ENCODE measurements around the gene NCAM2.

NCAM2 gene

DNA sequence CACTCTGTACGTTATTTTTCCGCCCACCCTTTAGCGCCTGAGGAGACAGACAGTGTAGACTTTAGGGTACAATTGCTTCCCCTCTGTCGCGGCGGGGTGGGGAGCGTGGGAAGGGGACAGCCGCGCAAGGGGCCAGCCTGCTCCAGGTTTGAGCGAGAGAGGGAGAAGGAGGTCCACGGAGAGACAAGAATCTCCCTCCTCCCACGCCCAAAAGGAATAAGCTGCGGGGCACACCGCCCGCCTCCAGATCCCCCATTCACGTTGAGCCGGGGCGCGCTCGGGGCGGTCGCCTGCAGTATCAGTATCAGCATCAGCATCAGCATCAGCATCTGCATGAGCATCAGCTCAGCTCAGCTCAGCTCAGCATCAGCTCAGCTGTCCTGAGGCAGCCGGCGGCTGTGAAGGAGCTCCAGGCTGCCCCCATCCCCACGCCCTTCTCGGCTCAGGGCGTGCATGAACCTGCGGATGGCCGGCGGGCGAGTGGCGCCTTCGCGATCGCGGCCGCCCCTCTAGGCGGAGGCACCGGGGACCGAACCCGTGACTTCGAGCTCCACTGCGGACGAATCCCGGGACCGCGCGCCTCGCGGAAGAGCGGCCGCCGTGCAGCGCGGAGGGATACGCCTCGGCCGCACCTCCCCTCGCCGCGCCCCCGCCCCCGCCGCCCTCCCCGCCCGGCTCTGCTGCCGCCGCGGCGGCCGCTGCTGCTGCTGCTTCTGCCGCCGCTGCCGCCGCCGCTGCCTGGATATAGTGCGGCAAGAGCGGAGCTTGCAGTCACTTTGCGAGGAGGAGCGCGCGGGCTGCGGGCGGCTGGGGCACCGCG is at the start of gene NCAM2:
Gene NCAM2 (plus strand): TSS at position 774 of the 820 bp plus-strand sequence.
- peak; percentile 76 to 93 (median 85) for DNase-seq

DNA sequence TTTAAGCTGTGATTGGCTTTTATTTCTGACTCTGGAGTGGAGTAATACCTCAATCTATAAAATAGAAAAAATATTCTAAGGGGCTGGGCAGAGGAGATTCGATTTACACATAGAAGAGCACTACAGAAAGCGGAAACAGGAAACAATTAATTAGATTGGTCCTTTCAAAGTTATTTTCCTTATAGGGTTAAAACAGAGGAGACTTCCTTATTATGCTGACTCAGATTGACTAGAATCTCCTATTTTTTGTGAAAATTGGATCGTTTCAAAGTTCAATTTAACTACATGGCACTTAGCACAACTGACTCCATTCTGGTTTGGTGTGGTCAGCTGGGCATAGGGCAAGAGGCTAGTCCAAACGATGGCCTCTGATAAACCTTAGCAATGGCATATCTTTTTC is 48.3 kb upstream of the NCAM2 start:
- no peak for DNase-seq

DNA sequence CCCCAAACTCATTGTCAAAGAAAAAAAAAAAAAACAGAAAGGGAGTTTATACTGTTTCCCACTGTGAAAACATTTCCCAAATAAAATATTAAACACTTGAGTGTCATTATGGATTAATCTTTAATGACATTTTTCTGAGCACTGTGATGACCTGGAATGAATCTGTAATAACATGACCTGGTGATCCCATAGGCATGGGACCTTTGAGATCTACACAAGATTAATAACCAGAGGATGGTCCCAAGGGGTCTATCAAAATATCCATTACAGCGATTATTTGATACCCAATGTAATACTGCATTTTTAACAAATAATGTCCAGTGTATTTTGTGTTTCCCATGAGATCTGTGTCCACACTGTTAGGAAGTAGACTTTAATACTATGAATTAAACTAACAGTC is 32.4 kb upstream of the NCAM2 start:
- DNase-seq = no peak

DNA sequence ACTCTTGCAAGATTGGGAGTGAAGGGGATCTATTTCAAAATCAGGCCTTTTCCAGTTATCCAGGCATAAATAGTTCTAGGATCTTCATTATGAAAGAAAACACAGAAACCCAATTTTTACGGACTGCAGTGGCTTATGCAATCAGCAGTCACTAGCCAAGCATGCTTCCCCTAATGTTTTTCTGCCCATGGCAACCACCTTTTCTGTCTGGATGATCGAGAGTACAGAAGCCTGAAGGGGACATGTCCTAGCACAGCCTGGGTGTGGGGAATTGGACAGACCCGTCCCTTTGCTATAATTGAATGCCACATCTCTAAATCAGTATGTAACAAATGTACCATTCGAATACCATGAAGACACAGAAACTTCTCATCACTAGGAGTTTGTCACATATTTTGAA is 29.8 kb upstream of the NCAM2 start:
- no peak for DNase-seq

DNA sequence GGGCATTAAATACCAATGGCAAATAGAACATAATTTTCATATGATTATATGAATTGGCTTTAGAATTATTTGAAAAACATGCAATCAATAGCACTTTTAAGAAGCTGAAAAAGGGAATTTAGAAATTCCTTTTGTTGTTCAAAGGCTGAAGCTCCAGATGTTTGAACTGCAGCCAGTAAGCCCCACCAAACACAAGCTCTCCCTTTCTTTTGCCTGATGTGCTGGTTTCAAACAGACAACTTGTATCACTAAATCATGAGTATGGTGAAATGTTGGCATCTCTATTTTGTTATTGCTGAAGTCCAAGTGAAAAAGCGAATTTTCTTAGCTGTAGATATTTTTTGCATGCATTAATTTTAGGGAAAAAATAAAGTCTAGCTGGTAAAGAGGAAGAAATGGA is 27.5 kb upstream of the NCAM2 start:
- DNase-seq = no peak

DNA sequence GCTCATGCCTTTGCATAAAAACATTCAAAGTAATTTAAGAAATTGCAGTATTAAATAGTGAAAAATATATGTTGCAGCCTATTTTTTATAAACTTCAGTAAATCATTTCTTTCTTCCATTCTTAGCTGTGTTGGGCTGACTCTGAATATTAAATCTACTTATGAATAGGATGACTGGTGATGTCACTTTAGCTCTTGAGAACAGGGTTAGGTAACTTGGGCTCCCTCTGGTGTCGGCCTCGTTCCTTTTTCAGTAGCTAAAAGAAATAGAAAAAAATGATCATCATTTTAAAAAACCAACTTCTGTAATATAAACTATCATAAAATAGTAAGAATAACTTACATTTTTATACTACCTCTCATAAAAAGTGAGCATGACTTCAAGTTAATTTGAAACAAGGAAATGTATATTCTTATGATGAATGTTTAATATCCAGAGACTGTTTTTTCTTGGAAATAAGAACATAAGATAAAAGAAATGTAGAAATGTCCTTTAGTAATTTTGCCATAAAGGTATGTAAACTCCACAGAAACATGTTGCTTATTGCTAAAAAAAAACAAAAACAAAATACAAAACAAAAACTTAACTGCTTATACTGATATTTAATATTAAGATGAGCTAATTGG is 26.8 kb upstream of the NCAM2 start:
- DNase-seq = peak; percentile 59 to 67 (median 65)

DNA sequence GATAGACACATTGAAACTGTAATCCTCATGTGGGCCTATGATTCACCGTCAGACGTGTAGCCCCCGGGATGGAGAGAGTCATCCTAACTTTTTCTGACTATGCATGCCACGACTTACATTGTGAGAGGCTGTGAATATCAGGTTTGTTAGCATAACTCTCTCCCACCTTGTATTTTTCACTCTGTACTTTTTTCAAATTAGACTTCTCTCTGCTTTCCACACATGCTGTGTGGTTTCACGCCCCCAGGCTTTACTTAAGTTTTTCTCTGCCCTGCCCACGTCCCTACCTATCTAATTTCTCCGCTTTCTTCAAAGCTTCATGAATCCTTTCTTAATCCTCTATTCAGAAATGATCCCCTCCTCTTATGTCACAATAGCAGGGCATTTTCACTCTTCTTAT is 3.4 kb upstream of the NCAM2 start:
- peak; percentile 19 to 37 (median 27) for DNase-seq

DNA sequence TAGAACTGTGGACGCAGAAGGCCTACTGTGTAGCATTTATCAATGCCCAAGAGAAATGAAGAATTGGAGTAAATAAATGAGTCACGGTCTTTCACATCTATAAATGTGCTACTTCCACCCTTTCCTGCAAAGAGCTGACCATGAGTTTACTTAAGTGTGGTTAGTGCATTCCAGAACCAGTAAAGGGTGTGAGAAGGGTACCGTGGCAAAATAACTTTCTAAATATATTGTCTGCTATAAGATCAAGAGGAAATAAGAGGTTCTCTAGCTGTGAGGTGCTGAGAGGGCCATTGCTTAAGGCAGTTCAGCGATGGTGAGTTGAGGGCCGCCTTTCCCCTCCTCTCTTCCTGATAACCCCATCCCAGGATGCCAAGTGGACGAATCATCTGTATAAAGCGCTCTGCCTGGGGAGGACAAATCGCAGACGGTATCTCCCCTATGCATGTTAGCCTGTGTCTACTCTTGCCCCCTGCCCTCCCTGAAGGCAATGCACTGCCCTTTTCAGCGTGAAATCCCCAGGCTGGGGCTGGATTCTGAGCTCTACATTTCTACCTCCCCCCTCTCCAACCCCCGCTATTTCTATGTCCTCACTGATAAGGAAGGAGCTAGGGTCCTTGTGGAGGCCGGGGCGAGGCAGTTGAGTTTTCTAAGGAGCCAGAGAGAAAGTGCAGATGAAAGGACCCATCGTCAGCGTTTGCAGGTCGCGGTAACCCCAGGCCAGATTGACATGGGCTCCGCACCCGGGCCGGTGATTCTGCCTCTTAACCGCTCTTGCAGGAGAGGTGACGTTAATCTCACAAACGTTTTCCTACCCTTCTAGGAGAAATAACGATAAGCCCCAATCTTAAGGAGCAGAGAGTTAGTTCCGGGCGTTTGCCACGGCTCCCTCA is 1.5 kb upstream of the NCAM2 start:
- DNase-seq = no peak

DNA sequence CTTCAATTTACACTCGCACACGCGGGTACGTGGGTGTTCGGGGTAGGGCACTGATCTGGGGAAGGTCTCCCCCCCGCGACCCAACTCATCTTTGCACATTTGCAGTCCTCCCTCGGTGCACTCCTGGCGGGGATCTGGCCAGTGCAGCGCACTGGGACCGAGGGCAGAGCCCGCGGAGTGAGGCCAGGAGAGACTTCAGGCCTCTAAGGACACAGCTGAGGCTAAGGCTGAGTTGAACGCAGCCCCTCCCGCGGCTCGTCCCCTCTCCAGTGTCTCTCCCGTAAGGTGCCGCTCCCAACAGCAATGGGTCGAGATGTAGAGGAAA is 936 bp upstream of the NCAM2 start:
- DNase-seq = peak in 1 of 3 donors; percentile 2

DNA sequence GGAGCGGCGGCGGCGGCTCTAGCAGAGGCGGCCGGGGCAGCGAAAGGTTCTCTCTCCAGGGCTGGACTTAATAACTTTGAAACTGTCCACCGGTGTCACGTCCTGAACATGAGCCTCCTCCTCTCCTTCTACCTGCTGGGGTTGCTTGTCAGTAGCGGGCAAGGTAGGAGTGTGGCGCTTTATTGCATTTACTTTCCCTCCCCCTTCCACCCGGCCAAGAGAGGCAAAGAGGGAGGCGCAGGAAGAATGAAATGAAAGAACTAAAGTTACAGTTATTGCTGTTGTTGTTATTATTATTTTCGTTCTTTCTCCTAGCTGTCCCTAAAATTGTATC is 214 bp downstream of the NCAM2 start:
- DNase-seq = no peak

DNA sequence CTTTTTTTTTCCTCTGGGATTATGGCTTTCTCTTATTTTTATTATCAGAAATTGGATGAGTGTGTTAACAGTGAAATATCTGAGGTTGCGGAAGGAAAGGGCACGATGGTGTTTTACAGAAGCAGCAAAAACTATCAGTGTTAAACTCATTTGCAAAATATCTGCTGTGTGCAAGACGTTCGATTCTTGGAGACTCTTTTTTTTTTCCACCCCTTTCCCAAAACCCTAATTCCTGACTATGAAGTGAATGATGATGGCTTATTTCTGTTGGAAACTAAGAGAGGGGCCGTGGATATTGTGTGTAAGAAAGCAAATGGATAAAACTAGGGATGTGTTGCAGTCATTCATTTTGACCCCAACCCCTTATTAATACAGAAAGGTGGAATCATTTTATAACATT is 677 bp downstream of the NCAM2 start:
- DNase-seq = no peak

DNA sequence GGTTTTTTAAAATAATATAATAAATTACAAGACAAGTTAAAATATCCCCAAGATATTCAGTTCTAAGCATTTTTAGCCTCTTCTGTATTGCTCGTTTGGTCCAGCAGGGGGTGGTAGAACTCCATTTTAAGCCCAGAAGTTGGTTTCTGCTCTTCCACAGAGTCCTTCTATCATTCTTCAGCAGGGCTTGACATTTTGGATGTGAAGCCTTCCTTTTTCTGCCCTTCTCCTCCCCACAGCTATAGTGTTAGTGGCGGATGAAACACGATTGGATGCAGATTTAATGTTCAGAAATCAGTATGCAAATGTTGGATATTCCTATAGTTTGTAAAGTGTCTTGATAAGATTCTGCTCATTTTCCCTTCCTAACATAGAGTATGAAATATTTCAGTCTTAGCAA is 1.4 kb downstream of the NCAM2 start:
- DNase-seq = peak; percentile 62 to 73 (median 64)

DNA sequence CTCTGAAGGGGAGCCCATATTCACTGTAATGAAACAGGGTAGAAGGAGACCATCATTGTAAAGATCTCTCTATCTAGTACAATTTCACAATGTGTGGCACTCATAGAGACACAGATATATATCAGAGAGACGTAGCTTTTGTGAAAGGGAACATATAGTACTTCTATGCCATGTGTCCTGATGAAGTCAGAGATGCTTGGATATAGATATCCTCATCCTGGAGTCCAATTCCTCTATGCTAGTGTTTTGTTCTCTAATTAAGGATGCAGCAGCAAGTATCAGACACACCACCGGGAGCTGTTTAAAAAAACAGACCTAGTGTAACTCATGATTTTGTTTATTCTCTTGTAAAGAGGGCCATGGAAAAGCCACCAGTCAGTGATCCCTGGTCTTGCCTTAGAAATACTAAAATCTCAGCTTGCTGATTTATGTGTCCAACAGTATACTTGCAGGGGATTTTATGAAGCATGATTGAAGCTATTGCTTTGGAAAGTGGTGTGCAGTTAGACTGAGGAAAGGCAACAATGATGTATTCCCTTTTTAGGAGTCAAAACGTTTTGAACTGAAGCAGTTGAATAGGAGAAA is 2.5 kb downstream of the NCAM2 start:
- DNase-seq = no peak

DNA sequence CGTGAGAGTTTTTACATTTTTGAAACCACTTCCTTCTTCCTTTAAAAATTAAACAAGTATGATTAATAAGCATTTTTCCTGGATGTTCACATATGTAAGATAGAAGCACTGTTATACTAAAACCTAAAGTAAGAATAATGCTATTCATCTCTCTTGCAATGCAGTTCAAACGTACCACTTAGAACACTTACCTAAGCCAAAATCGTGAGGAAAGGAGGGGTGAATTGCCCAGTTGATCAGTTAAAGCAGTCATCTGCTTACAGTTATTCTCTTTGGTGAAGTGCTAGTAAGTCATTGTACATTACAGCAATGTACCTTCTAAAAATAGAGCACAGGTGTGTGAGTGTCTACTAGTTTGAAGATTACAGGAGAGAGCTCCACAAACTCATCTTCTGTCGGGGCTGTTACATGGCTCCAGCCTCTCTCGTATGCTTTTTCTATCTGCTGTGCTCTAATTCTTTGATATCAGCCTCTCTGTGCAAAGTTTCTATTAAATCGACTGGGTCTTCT is 3.4 kb downstream of the NCAM2 start:
- peak in 1 of 3 donors; percentile 12 for DNase-seq

DNA sequence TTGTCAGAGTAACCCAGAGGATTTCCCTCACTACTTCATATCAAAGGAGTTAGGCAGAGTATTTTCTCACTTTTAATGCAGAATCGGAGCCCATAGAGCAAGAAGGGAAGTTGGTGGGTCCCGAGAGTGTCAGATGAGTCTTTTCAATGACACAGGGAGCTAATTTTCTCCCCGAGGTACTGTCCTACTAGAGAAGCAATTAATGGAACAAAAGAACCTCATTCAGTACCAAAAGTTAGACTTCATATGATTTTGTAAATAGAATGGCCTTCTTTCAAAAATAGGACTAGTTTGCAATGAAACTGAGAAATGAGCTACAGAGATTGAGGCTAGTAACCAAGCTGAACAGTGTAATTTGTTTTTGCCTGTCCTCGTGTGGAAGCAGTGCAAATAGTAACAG is 3.9 kb downstream of the NCAM2 start:
- no peak for DNase-seq

DNA sequence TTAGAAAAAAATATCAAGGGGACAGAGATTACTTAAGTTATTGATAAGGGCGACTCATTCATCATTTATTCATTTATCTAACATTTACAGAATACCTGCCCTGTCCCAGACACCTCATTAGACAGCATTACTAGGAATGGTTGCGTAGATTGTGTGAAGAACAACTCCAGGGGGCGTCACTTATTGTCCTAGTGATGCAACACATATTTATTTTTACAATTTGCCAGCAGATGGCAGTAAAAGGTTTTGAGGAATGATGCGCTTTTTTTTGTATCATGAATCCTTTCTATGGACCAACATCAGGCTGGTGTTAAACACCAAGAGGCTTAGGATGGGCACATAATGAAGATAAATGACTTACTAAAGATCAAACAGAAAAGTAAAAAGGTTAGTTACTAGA is 5.5 kb downstream of the NCAM2 start:
- peak; percentile 61 to 74 (median 71) for DNase-seq

DNA sequence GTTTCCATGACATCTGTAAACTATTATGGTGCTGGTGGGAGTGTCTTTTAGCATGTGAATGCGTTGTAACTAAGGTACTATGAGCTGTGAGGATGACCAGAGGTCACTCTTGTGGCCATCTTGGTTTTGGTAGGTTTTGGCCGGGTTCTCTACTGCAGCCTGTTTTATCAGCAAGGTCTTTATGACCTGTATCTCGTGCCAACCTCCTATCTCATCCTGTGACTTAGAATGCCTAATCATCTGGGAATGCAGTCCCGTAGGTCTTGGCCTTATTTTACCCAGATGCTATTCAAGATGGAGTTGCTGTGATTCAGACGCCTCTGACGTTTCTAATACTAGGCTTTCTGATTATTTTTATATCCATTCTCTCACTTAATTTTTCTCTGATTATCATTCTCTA is 9.4 kb downstream of the NCAM2 start:
- DNase-seq = no peak

DNA sequence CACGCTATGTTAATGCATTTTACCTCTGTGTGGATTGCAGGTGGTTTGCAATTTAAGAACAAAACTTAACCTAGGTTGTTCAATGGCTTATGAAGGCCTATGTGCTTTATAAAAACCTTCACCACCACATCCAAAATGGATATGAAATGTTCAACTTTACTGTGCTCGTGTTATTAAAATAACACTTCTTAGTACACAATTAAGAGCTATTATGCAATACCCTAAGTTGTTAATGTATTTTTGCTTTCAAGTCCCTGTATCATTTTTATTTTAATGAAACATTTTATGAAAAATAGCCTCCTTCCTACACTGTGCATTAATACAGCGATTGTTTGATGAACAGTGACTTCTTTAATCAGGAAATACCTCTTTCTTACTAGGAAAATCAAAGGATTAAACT is 12.0 kb downstream of the NCAM2 start:
- DNase-seq = no peak

DNA sequence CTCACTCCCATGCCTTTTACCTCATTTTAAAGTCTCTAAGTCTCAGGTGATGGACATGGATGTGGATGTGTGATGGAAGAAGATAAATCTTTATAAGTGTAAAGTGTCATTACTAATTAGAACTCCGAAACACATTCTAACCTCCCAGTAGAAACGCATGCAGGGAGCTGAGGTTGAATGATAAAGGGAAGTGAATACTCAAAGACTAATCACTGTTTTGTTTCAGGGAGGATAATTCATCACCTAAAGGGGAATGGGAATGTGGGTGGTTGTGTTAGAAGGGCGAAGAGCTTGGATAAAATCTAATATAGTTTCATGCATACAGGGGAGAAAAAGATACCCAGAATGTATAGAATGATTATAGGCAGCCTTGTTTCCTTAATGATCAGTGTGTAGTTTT is 12.5 kb downstream of the NCAM2 start:
- no peak for DNase-seq

DNA sequence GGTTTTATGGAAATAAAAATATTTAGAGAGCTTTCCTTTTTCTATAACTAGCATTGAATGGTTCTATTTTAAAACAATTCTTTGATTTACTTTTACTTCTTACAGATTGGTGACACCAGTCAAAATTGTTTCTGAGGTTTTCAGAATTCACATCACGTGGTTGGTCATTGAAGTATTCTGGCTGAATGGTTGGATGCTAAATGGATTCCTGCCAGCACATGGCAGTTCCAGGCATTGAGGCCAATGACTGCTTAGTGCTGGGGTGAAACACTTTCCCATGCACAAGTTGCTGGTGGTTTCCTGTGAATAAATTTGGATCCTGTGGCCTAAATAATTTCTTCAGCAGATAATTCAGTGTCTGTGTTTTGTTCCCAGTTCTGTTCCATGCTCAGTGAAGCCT is 20.6 kb downstream of the NCAM2 start:
- peak in 1 of 3 donors; percentile 15 for DNase-seq

DNA sequence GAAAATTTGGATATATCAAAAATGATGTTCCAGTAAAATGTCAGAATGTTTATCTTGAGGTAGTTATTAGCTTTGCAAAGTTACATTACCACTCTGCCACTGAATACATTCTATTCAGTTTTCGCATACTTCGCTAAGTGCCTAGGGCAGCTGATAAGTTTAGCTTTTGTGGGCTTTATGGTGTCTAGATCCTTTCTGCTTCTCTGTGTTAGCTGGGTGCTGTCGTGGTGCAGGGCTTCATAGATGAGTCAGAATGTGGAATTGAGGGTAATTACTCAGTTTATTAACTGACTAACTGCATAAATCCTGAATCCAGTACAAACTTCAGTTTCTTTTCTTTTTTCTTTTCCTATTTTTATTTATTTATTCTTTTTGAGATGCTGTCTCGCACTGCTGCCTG is 21.5 kb downstream of the NCAM2 start:
- DNase-seq = peak in 1 of 3 donors; percentile 10

DNA sequence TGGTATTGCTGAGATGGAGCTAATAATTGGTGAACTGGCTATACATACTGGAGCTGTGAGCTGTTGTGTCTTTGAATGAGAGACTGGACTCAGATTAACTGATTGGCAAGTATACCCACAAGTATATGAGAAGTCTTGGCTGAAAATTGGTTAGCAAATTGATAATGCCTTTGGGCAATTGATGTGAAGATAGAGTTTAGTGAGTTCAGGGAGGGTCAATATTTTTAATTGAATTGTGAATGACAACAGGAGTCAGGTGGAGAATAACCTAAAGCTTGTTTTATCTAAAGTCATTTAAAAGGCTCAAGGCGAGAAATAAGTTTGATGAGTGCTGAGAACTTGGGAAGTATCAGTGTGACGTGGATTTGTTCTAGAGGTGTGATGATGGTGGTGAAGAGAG is 27.5 kb downstream of the NCAM2 start:
- no peak for DNase-seq

DNA sequence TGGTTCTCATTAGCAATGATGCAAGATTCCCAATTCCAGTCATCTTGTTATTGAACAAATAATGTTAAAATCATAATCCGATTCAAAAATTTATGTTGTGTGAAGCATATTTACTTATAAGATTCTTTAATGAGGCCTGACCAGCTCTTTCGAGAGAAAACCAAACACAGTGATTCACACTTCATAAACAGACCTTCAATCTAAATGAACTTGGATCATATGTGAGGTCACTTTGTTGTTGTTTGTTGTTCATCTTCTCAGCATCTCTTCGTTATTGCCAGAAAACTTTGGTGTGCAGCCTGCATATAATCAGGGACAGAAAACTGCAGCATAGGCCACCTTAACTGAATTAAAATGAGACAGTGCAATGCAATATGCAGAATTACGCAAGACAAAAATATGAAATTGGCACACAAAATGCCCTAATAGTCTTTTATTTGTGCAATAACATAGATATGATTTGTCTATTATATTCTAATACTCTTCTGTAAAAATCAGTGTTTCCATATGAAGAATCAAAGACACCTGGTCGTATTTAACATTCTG is 30.1 kb downstream of the NCAM2 start:
- no peak for DNase-seq
